GM13976 (cell line): ENCODE measurements around the gene OPRL1.
A peak's percentile ranks its signal among the peaks of the same experiment; 100 is the strongest.
"Not testable (repeated sequence)": the region's sequence is repeated elsewhere in the genome, so short reads cannot be mapped to it uniquely, and the experiment has no call there.

Experiments used
- DNase-seq: peaks from one replicate; pipeline ENCODE4 v3.0.0; 2012; ENCODE audit warnings: low spot score
- CTCF ChIP-seq: IDR thresholded peaks from 2 replicates; pipeline ENCODE4 v1.5.1; 2012; ENCODE audit warnings: borderline replicate concordance, mild to moderate bottlenecking; ENCODE audit not compliant: insufficient read depth; ENCODE audit errors: extremely low read depth, missing control alignments, control extremely low read depth
- in situ Hi-C: fragments of 300-500 bp; cut with MboI; formaldehyde crosslinking; loops from one replicate; pipeline ENCODE4 v1.12.0; 2022; ENCODE audit warnings: low sequenced_read_pairs, mixed read lengths, inconsistent platforms; ENCODE audit not compliant: unreplicated experiment

Gene OPRL1

GRCh38 chr20:64082126-64082731, 2.3 kb downstream of the OPRL1 start:
- TF ChIP-seq CTCF, result no peak
- DNase-seq, result no peak
- in situ Hi-C loops, result no loop called here

GRCh38 chr20:64082820-64083377, 3.0 kb downstream of the OPRL1 start:
- in situ Hi-C loops, result no loop called here
- DNase-seq, result no peak
- no peak for TF ChIP-seq CTCF

- DNase-seq, result peak; percentile 86
- peak; percentile 89 for TF ChIP-seq CTCF
- in situ Hi-C loops, result no loop called here
These were observed 3.5 kb downstream of the OPRL1 start for GRCh38 chr20:64083378-64083803.

- in situ Hi-C loops, result no loop called here
- DNase-seq, result no peak
- TF ChIP-seq CTCF, result no peak
These were observed 4.2 kb downstream of the OPRL1 start, which contains the start of gene LKAAEAR1 for GRCh38 chr20:64083804-64084684. TSS of gene LKAAEAR1 (minus strand) at chr20:64084398. CDS start at chr20:64084219, 179 bp downstream.

- in situ Hi-C loops, result no loop called here
- no peak for DNase-seq
- no peak for TF ChIP-seq CTCF
These were observed 4.8 kb downstream of the OPRL1 start for GRCh38 chr20:64084685-64085152.

GRCh38 chr20:64086801-64087200, 6.9 kb downstream of the OPRL1 start:
- DNase-seq, result no peak
- TF ChIP-seq CTCF, result no peak
- in situ Hi-C loops, result no loop called here

GRCh38 chr20:64087226-64087825, 7.4 kb downstream of the OPRL1 start:
- DNase-seq, in situ Hi-C loops: not testable (repeated sequence)

- in situ Hi-C loops, result not testable (repeated sequence)
These were observed 8.7 kb downstream of the OPRL1 start for GRCh38 chr20:64088586-64088985.

More at GRCh38 chr20:64088586-64088985, 8.7 kb downstream of the OPRL1 start:
- DNase-seq, result not testable (repeated sequence)
